Body of pancreas (tissue), 4 donors: ENCODE results near the gene CRACDL. TPM values are rescaled to one million over a fixed set of nuclear protein-coding genes. Genes with fewer than 3 reads are reported as not detected.

Experiments
- ATAC-seq: fragments of 150-250 bp; one replicate; pipeline ENCODE4 v1.9.1; 2016
- DNase-seq, 4 donors: peaks; one replicate each; pipeline ENCODE4 v3.0.0-alpha.2; 2019
- H3K27ac ChIP-seq, 4 donors: fragments of 200-600 bp; sonication (generic); 1 replicate in 3 of 4; 2 replicates in 1 of 4; pipeline versions ENCODE4 v1.5.1 to v1.6.1; 2016 to 2019; ENCODE audit warnings: mild to moderate bottlenecking in 1 of 4, mixed read lengths in 1 of 4, moderate library complexity in 1 of 4
- H3K27me3 ChIP-seq, 2 donors: fragments of 200-600 bp; sonication (generic); one replicate each; pipeline ENCODE4 v1.6.0; 2016; ENCODE audit warnings: mild to moderate bottlenecking in 1 of 2
- H3K36me3 ChIP-seq, 2 donors: fragments of 200-600 bp; sonication (generic); replicated peaks in 1 of 2; 2 replicates each; pipeline ENCODE4 v1.5.1; 2016; ENCODE audit warnings: low read depth in 2 of 2; ENCODE audit not compliant: insufficient read depth in 1 of 2
- H3K4me1 ChIP-seq: fragments of 200-600 bp; sonication (generic); one replicate; pipeline ENCODE4 v1.6.0; 2016
- H3K4me3 ChIP-seq, 2 donors: fragments of 200-600 bp; sonication (generic); 1 replicate in 1 of 2; 2 replicates in 1 of 2; pipeline ENCODE4 v1.5.1; 2016 to 2019
- H3K9me3 ChIP-seq, 3 donors: fragments of 200-600 bp; sonication (generic); 1 replicate in 2 of 3; 2 replicates in 1 of 3; pipeline ENCODE4 v1.5.1; 2016
- CTCF ChIP-seq, 7 experiments: fragments of 450-650 bp in 4 of 7; fragments of 200-600 bp in 3 of 7; sonication (generic) in 3 of 7; IDR thresholded peaks; one replicate each; pipeline ENCODE4 v1.5.1; 2016 to 2019; ENCODE audit warnings: antibody characterized with exemption in 7 of 7
- POLR2A ChIP-seq, 3 donors: fragments of 450-650 bp; IDR thresholded peaks; one replicate each; pipeline ENCODE4 v1.6.1; 2016; ENCODE audit warnings: antibody characterized with exemption in 3 of 3, mild to moderate bottlenecking in 2 of 3
- WGBS, 2 donors: methylation state at CpG; one replicate each; pipeline ENCODE4 v1.1.5; 2017; 5-methylcytosine and 5-hydroxymethylcytosine counted together
- intact Hi-C: fragments of 100-400 bp; cut with DNase I; formaldehyde crosslinking; loops from one replicate; pipeline ENCODE4 v1.15.1; 2023
- small RNA-seq: library from RNA; depleted of rRNA; stranded (forward); fragments of <200 nt; gene quantifications from one replicate; pipeline ENCODE3, GENCODE V24; 2016
- total RNA-seq, 2 donors: library from RNA; depleted of rRNA; stranded (reverse); fragments of >200 nt; gene quantifications; one replicate each; pipeline ENCODE4 v1.1.0, GENCODE V29; 2016

CRACDL gene
- total RNA-seq, 2 donors from 2014 or later = 14.8 to 22.1 TPM

GRCh38 chr2:98746426-98746825 lies 189.6 kb downstream of the CRACDL start:
- Histone ChIP-seq H3K27me3 (no peaks in the 10 kb centered on the region), H3K4me3 (no peak overlapping the region), H3K9me3 (no peaks in the 10 kb centered on the region), H3K27ac (no peak overlapping the region), H3K36me3 (no peaks in the 10 kb centered on the region), H3K4me1 (peaks cover 15% of the 10 kb centered on the region)
- intact Hi-C loops = no loop called here
- no peak for DNase-seq
- TF ChIP-seq POLR2A (IDR thresholded peaks at IDR 0.05) (no peak), CTCF (IDR thresholded peaks at IDR 0.05) (no peak)
- no peak for ATAC-seq

- intact Hi-C loops = no loop called here
- Histone ChIP-seq H3K27ac (no peak overlapping the region), H3K4me1 (peaks cover 15% of the 10 kb centered on the region), H3K4me3 (no peak overlapping the region), H3K9me3 (no peaks in the 10 kb centered on the region), H3K27me3 (no peaks in the 10 kb centered on the region), H3K36me3 (no peaks in the 10 kb centered on the region)
- no peak for TF ChIP-seq POLR2A (IDR thresholded peaks at IDR 0.05)
- no peak for TF ChIP-seq CTCF (IDR thresholded peaks at IDR 0.05)
- no peak for ATAC-seq
- 74 to 81% methylated on average over 5 of the region's 5 CpGs for WGBS, 2 donors
- peak in 2 of 4 donors; percentile 47 to 50 for DNase-seq
Observed at GRCh38 chr2:98744595-98744994, 191.4 kb downstream of the CRACDL start.

Small RNA genes lying within 50 kb of the gene (small RNA-seq; reads per million reads assigned to genes)
- not detected for gene RNU4-84P
- gene RNU7-46P = not detected

Other genes starting within 250 kb of the CRACDL start
- 10 to 100 TPM; 40.5 to 72.4 TPM for gene MGAT4A, start 205.1 kb downstream of the CRACDL start, total RNA-seq
- 1 to 10 TPM in 1 of 2 donors, not detected in 1; 3.9 TPM for gene C2orf15, start 205.5 kb upstream of the CRACDL start, total RNA-seq
- 10 to 100 TPM; 15.0 to 17.1 TPM for gene TSGA10, start 218.7 kb upstream of the CRACDL start, total RNA-seq
- gene LIPT1, start 218.7 kb upstream of the CRACDL start, total RNA-seq = 10 to 100 TPM in 1 of 2 donors, 1 to 10 TPM in 1; 2.1 to 12.9 TPM
- gene MITD1, start 244.8 kb upstream of the CRACDL start, total RNA-seq = 10 to 100 TPM in 1 of 2 donors, 1 to 10 TPM in 1; 4.9 to 15.8 TPM
- 10 to 100 TPM in 1 of 2 donors, 1 to 10 TPM in 1; 6.9 to 17.6 TPM for gene MRPL30, start 245.0 kb upstream of the CRACDL start, total RNA-seq